ENCODE results near the gene LEP. TPM values are rescaled to one million over a fixed set of nuclear protein-coding genes. Genes with fewer than 3 reads are reported as not detected.

The LEP gene
- total RNA-seq, 1 experiment from 2014 or later = not detected

DNA sequence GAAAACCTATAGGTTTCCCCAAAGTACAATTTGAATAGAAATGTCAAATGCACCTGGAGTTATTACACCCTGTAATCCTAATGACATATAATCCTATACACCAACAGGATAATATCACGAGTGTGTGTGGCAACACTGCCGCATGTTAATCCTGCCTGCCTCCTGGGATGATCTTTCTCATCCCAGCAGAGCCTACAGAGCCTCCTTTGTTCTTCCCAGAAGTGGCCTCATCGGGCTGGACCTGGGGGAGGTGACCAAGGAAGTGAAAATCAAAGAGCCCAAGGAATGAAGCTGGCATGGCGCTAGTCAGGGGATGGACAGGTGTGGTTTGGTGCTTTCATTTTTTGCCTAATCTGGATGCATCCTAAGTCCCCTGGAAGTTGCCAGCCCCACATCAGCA lies 29.5 kb upstream of the LEP start:
- Histone ChIP-seq H4K91ac (ENCODE audit: insufficient read length, low read depth, low read length) (no peak overlapping the region), H3K79me2 (ENCODE audit: insufficient read depth, low read length) (no peaks in the 10 kb centered on the region), H3K9ac (ENCODE audit: extremely low read depth, insufficient read length, low read length) (no peak overlapping the region), H3K27me3 (ENCODE audit: insufficient read depth, low read length) (no peaks in the 10 kb centered on the region), H3K4me2 (ENCODE audit: insufficient read depth, insufficient read length, low read length) (no peak overlapping the region), H3T11ph (ENCODE audit: low read length) (no peak overlapping the region), H3K9me3 (ENCODE audit: control insufficient read depth, low read depth, low read length) (no peaks in the 10 kb centered on the region), H2BK5ac (ENCODE audit: insufficient read length, low read length) (no peak overlapping the region), H2AFZ (ENCODE audit: low read length) (no peak overlapping the region), H3K18ac (ENCODE audit: insufficient read length, low read depth, low read length) (no peak overlapping the region), H3K79me1 (ENCODE audit: insufficient read depth, low read depth, low read length, poor library complexity, severe bottlenecking) (no peaks in the 10 kb centered on the region), H3K27ac (ENCODE audit: insufficient read length, low read depth, low read length) (no peak overlapping the region), H3K23me2 (ENCODE audit: insufficient read length, low read depth, low read length, poor library complexity, severe bottlenecking) (no peaks in the 10 kb centered on the region), H2BK12ac (ENCODE audit: insufficient read length, low read depth, low read length) (no peak overlapping the region), H2BK20ac (ENCODE audit: low read depth, low read length, poor library complexity, severe bottlenecking) (no peak overlapping the region), H3K23ac (ENCODE audit: insufficient read length, low read depth, low read length) (no peak overlapping the region), H2AK5ac (ENCODE audit: insufficient read length, low read length) (no peak overlapping the region), H3K4ac (ENCODE audit: low read depth, low read length) (no peak overlapping the region), H2BK120ac (ENCODE audit: low read depth, low read length, poor library complexity, severe bottlenecking) (no peak overlapping the region), H3K56ac (ENCODE audit: insufficient read length, low read depth, low read length) (no peak overlapping the region), H2BK15ac (ENCODE audit: low read depth, low read length) (no peak overlapping the region), H3K14ac (ENCODE audit: insufficient read depth, low read length) (no peak overlapping the region), H3K4me1 (ENCODE audit: insufficient read depth, low read length) (peaks cover 4% of the 10 kb centered on the region; the same call in 1 of the 2 replicates), H4K20me1 (ENCODE audit: control insufficient read depth, insufficient read depth, insufficient read length) (no peaks in the 10 kb centered on the region), H4K5ac (ENCODE audit: insufficient read length, low read depth, low read length) (no peak overlapping the region), H4K8ac (replicated peaks; ENCODE audit: insufficient read length, low read depth, low read length) (no peak overlapping the region)
- DNase-seq = no peak
- Mint-ChIP-seq H3K36me3 (ENCODE audit: insufficient read depth in 1 of 3, low read depth in 3 of 3) (no peaks in the 10 kb centered on the region; a peak in 1 of 7 replicates), H3K4me3 (no peak overlapping the region), H3K27me3 (ENCODE audit: low read depth) (peaks cover 45% of the 10 kb centered on the region), H3K4me1 (peaks cover 25 to 33% of the 10 kb centered on the region in 2 experiments), H3K9me3 (no peaks in the 10 kb centered on the region; a peak in 1 of 5 replicates), H3K27ac (no peak overlapping the region; a peak in 1 of 7 replicates)
- TF ChIP-seq, protein P1, sequence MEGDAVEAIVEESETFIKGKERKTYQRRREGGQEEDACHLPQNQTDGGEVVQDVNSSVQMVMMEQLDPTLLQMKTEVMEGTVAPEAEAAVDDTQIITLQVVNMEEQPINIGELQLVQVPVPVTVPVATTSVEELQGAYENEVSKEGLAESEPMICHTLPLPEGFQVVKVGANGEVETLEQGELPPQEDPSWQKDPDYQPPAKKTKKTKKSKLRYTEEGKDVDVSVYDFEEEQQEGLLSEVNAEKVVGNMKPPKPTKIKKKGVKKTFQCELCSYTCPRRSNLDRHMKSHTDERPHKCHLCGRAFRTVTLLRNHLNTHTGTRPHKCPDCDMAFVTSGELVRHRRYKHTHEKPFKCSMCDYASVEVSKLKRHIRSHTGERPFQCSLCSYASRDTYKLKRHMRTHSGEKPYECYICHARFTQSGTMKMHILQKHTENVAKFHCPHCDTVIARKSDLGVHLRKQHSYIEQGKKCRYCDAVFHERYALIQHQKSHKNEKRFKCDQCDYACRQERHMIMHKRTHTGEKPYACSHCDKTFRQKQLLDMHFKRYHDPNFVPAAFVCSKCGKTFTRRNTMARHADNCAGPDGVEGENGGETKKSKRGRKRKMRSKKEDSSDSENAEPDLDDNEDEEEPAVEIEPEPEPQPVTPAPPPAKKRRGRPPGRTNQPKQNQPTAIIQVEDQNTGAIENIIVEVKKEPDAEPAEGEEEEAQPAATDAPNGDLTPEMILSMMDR (conservative IDR thresholded peaks at IDR 0.05) = no peak
- WGBS (ENCODE audit: extremely low coverage, insufficient read length, low lambda C conversion rate) = no CpG with 5 or more reads among the region's 4 CpGs

Measured in H9 (cell line).